Nephron progenitor cell (in vitro differentiated cells): ENCODE measurements around the gene APOBEC3F.
A peak's percentile ranks its signal among the peaks of the same experiment; 100 is the strongest.
"Not testable (repeated sequence)": the region's sequence is repeated elsewhere in the genome, so short reads cannot be mapped to it uniquely, and the experiment has no call there.

Source experiments
- DNase-seq: peaks from one replicate; pipeline ENCODE4 v3.0.0; 2021
- H3K27ac Mint-ChIP-seq: 2 replicates; pipeline ENCODE4 v1.8.0; 2021; ENCODE audit warnings: mild to moderate bottlenecking, moderate library complexity, mixed read lengths
- H3K27me3 Mint-ChIP-seq: 2 replicates; pipeline ENCODE4 v1.8.0; 2021; ENCODE audit warnings: mild to moderate bottlenecking, low read depth, mixed read lengths; ENCODE audit not compliant: poor library complexity
- H3K36me3 Mint-ChIP-seq: 2 replicates; pipeline ENCODE4 v1.8.0; 2021; ENCODE audit warnings: low read depth, mixed read lengths
- H3K4me1 Mint-ChIP-seq: 2 replicates; pipeline ENCODE4 v1.8.0; 2021; ENCODE audit warnings: mixed read lengths
- H3K4me3 Mint-ChIP-seq: 2 replicates; pipeline ENCODE4 v1.8.0; 2021; ENCODE audit warnings: mild to moderate bottlenecking, moderate library complexity, mixed read lengths
- H3K9me3 Mint-ChIP-seq: 2 replicates; pipeline ENCODE4 v1.8.0; 2021; ENCODE audit warnings: mild to moderate bottlenecking, moderate library complexity, mixed read lengths
- TF ChIP-seq, protein P1 (sequence below): fragments of 200-600 bp; sonication (generic); IDR thresholded peaks from 2 replicates; pipeline ENCODE4 v1.5.0; 2021; ENCODE audit warnings: antibody characterized with exemption

APOBEC3F gene

DNA sequence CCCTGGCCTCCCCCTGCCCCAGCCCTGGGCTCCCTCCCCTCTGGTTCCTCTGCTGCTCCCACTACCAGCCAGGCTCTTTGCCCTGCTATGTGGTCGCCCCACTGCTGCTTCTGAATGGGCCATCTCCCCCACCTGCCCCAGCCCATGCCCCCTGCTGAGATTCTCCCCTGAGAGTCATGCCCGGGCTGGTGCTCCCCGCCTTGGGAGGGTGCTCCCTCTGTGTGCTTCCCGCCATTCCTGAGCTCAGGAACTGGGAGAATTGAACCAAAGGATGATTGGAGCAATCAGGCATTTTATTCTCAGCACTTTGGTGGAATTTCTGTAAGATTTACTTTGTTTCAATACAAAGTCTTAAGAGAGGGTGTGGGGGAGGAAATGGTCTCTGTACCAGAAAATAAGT is 12.9 kb upstream of the APOBEC3F start:
- TF ChIP-seq, protein P1, sequence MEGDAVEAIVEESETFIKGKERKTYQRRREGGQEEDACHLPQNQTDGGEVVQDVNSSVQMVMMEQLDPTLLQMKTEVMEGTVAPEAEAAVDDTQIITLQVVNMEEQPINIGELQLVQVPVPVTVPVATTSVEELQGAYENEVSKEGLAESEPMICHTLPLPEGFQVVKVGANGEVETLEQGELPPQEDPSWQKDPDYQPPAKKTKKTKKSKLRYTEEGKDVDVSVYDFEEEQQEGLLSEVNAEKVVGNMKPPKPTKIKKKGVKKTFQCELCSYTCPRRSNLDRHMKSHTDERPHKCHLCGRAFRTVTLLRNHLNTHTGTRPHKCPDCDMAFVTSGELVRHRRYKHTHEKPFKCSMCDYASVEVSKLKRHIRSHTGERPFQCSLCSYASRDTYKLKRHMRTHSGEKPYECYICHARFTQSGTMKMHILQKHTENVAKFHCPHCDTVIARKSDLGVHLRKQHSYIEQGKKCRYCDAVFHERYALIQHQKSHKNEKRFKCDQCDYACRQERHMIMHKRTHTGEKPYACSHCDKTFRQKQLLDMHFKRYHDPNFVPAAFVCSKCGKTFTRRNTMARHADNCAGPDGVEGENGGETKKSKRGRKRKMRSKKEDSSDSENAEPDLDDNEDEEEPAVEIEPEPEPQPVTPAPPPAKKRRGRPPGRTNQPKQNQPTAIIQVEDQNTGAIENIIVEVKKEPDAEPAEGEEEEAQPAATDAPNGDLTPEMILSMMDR: no peak
- Mint-ChIP-seq H3K27ac (no peak overlapping the region), H3K36me3 (peaks cover 4% of the 10 kb centered on the region), H3K4me1 (peaks cover 84% of the 10 kb centered on the region), H3K27me3 (peaks cover 14% of the 10 kb centered on the region), H3K4me3 (no peak overlapping the region), H3K9me3 (no peaks in the 10 kb centered on the region)
- no peak for DNase-seq

DNA sequence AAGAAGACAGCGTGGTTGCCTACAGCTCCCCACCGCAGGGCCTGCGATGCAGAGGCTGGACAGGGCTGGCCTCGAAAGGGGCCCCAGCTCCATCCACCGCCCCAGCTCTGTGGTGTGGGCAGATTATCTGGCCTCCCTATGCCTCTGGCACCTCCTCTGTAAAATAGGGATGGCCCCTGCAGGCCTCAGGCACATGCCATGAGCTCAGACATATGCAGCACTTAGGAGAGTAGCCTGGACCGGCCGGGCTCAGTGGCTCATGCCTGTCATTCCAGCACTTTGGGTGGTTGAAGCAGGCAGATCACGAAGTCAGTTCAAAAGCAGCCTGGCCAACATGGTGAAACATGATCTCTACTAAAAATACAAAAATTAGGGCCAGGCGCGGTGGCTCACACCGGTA is 12.4 kb upstream of the APOBEC3F start:
- Mint-ChIP-seq H3K27ac (peak overlapping the region; percentile 59), H3K27me3 (peaks cover 14% of the 10 kb centered on the region), H3K36me3 (peaks cover 4% of the 10 kb centered on the region), H3K4me3 (no peak overlapping the region), H3K9me3 (no peaks in the 10 kb centered on the region), H3K4me1 (peaks cover 81% of the 10 kb centered on the region)
- DNase-seq: no peak
- TF ChIP-seq, protein P1: no peak

GRCh38 chr22:39029227-39029626 is 11.4 kb upstream of the APOBEC3F start:
- H3K9me3 Mint-ChIP-seq: no peaks in the 10 kb centered on the region
- H3K27me3 Mint-ChIP-seq: peaks cover 12% of the 10 kb centered on the region
- DNase-seq: no peak
- no peaks in the 10 kb centered on the region for H3K36me3 Mint-ChIP-seq
- no peak overlapping the region for H3K4me3 Mint-ChIP-seq
- H3K27ac Mint-ChIP-seq: no peak overlapping the region
- TF ChIP-seq, protein P1: no peak
- H3K4me1 Mint-ChIP-seq: peaks cover 73% of the 10 kb centered on the region

- Mint-ChIP-seq H3K36me3 (no peaks in the 10 kb centered on the region), H3K27ac (peak overlapping the region; percentile 90), H3K4me1 (peaks cover 58% of the 10 kb centered on the region), H3K9me3 (no peaks in the 10 kb centered on the region), H3K4me3 (no peak overlapping the region), H3K27me3 (peaks cover 11% of the 10 kb centered on the region)
- DNase-seq: no peak
- TF ChIP-seq, protein P1: no peak
Observed at GRCh38 chr22:39030705-39031104, 10.0 kb upstream of the APOBEC3F start.

GRCh38 chr22:39031434-39032295 is 9.0 kb upstream of the APOBEC3F start:
- H3K27ac Mint-ChIP-seq, H3K27me3 Mint-ChIP-seq, H3K9me3 Mint-ChIP-seq, H3K4me3 Mint-ChIP-seq, DNase-seq, H3K36me3 Mint-ChIP-seq: not testable (repeated sequence)
- peaks cover 53% of the 10 kb centered on the region for H3K4me1 Mint-ChIP-seq

GRCh38 chr22:39037071-39037470 is 3.6 kb upstream of the APOBEC3F start:
- DNase-seq, H3K36me3 Mint-ChIP-seq, H3K9me3 Mint-ChIP-seq, H3K4me3 Mint-ChIP-seq, H3K27me3 Mint-ChIP-seq: not testable (repeated sequence)
- Mint-ChIP-seq H3K4me1 (peaks cover 51% of the 10 kb centered on the region), H3K27ac (peak overlapping the region; percentile 24)
